Mesendoderm (in vitro differentiated cells): ENCODE data around the gene LRRTM4.
A peak's percentile ranks its signal among the peaks of the same experiment; 100 is the strongest.

Experiments
- DNase-seq: peaks from one replicate; pipeline ENCODE4 v3.0.0; 2013
- H2AK5ac ChIP-seq: 2 replicates; pipeline ENCODE4 v1.6.1; 2013; ENCODE audit warnings: low read length, inconsistent platforms
- H2BK120ac ChIP-seq: 2 replicates; pipeline ENCODE4 v1.6.1; 2013; ENCODE audit warnings: low read depth, mild to moderate bottlenecking, low read length, moderate library complexity, mixed read lengths
- H2BK15ac ChIP-seq: replicated peaks from 2 replicates; pipeline ENCODE4 v1.6.1; 2013; ENCODE audit warnings: low read depth, mild to moderate bottlenecking, moderate library complexity
- H2BK5ac ChIP-seq: 2 replicates; pipeline ENCODE4 v1.6.1; 2013; ENCODE audit warnings: low read length, inconsistent platforms
- H3K18ac ChIP-seq: 2 replicates; pipeline ENCODE4 v1.6.1; 2013; ENCODE audit warnings: mild to moderate bottlenecking, low read length, mixed read lengths
- H3K23ac ChIP-seq: one replicate; pipeline ENCODE4 v1.6.1; 2013; ENCODE audit warnings: low read length
- H3K27ac ChIP-seq: 2 replicates; pipeline ENCODE4 v1.5.1; 2013; ENCODE audit warnings: low read depth, mild to moderate bottlenecking, inconsistent platforms, low read length, moderate library complexity
- H3K27me3 ChIP-seq: 2 replicates; pipeline ENCODE4 v1.6.1; 2013; ENCODE audit warnings: low read length, control low read depth, mild to moderate bottlenecking, inconsistent platforms; ENCODE audit not compliant: insufficient read depth, poor library complexity
- H3K36me3 ChIP-seq: 2 replicates; pipeline ENCODE4 v1.6.1; 2013; ENCODE audit warnings: low read length, inconsistent platforms; ENCODE audit not compliant: control insufficient read depth, insufficient read depth
- H3K4ac ChIP-seq: one replicate; pipeline ENCODE4 v1.6.1; 2013; ENCODE audit warnings: low read depth, mild to moderate bottlenecking, low read length, moderate library complexity
- H3K4me1 ChIP-seq: 2 replicates; pipeline ENCODE4 v1.6.1; 2013; ENCODE audit warnings: low read depth, low read length, inconsistent platforms; ENCODE audit not compliant: control insufficient read depth
- H3K4me2 ChIP-seq: 2 replicates; pipeline ENCODE4 v1.6.1; 2013; ENCODE audit warnings: low read length
- H3K4me3 ChIP-seq: 2 replicates; pipeline ENCODE4 v1.5.1; 2013; ENCODE audit warnings: mild to moderate bottlenecking, low read length
- H3K56ac ChIP-seq: one replicate; pipeline ENCODE4 v1.6.1; 2013; ENCODE audit warnings: low read length
- H3K79me1 ChIP-seq: 2 replicates; pipeline ENCODE4 v1.6.1; 2013; ENCODE audit warnings: low read length, inconsistent platforms
- H3K79me2 ChIP-seq: 2 replicates; pipeline ENCODE4 v1.6.1; 2013; ENCODE audit warnings: mild to moderate bottlenecking, low read length; ENCODE audit not compliant: control insufficient read depth, insufficient read depth
- H3K9ac ChIP-seq: 2 replicates; pipeline ENCODE4 v1.6.1; 2013; ENCODE audit warnings: low read length, inconsistent platforms
- H4K5ac ChIP-seq: one replicate; pipeline ENCODE4 v1.6.1; 2013; ENCODE audit warnings: low read length
- H4K8ac ChIP-seq: one replicate; pipeline ENCODE4 v1.6.1; 2013; ENCODE audit warnings: low read depth, mild to moderate bottlenecking, control low read depth, low read length, moderate library complexity
- WGBS: extraction: QIAGEN DNeasy Blood & Tissue Kit; methylation state at CpG from one replicate; pipeline ENCODE4 v1.1.7; 2013; ENCODE audit warnings: low lambda C conversion rate, missing lambda C conversion rate; ENCODE audit not compliant: insufficient coverage; ENCODE audit errors: extremely low coverage; 5-methylcytosine and 5-hydroxymethylcytosine counted together

LRRTM4 gene

DNA sequence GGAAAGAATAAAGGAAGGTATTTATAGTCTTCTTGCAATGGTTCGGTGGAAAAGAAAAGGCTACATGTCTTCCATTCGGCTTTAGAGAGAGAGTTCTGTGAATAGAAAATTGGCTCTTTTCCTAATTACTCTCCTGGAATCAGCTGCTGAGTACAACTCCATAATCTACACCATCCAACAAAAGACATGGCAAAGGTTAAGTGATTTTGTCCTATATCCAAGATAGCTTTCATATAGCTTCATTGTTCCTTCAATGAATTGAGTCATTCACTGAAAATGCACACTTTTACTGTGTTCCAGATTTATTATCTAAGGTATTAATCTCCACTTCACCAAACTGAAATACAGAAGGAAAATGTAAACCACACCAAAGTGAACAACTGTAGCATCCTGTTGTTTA lies 514.5 kb downstream of the LRRTM4 start:
- H3K23ac ChIP-seq = no peak overlapping the region
- no peaks in the 10 kb centered on the region for H3K36me3 ChIP-seq
- H3K79me1 ChIP-seq = no peaks in the 10 kb centered on the region
- no peak overlapping the region for H3K4me3 ChIP-seq
- H3K18ac ChIP-seq = no peak overlapping the region
- H3K27ac ChIP-seq = no peak overlapping the region
- no peak overlapping the region for H3K4me2 ChIP-seq
- H3K56ac ChIP-seq = no peak overlapping the region
- H4K5ac ChIP-seq = no peak overlapping the region
- no peak overlapping the region for H2BK5ac ChIP-seq
- H2AK5ac ChIP-seq = no peak overlapping the region
- DNase-seq = no peak
- H3K79me2 ChIP-seq = no peaks in the 10 kb centered on the region
- no peak overlapping the region for H2BK120ac ChIP-seq
- peaks cover 2% of the 10 kb centered on the region for H3K4me1 ChIP-seq
- no peak overlapping the region for H2BK15ac ChIP-seq
- H4K8ac ChIP-seq = no peak overlapping the region
- H3K27me3 ChIP-seq = no peaks in the 10 kb centered on the region
- no peak overlapping the region for H3K4ac ChIP-seq
- WGBS = no CpG with 5 or more reads among the region's 2 CpGs
- no peak overlapping the region for H3K9ac ChIP-seq

GRCh38 chr2:77005522-77005921 lies 516.7 kb downstream of the LRRTM4 start:
- Histone ChIP-seq H3K4me2 (no peak overlapping the region), H3K79me1 (no peaks in the 10 kb centered on the region), H4K5ac (no peak overlapping the region), H3K36me3 (no peaks in the 10 kb centered on the region), H3K4ac (no peak overlapping the region), H3K9ac (no peak overlapping the region), H3K56ac (no peak overlapping the region), H2BK120ac (peak overlapping the region; percentile 36), H3K79me2 (no peaks in the 10 kb centered on the region), H3K4me1 (peaks cover 2% of the 10 kb centered on the region), H2BK5ac (no peak overlapping the region), H2AK5ac (no peak overlapping the region), H3K23ac (no peak overlapping the region), H3K27me3 (no peaks in the 10 kb centered on the region), H3K18ac (no peak overlapping the region), H3K4me3 (no peak overlapping the region), H2BK15ac (no peak overlapping the region), H4K8ac (no peak overlapping the region), H3K27ac (no peak overlapping the region)
- no peak for DNase-seq
- WGBS = no CpG with 5 or more reads among the region's 2 CpGs

- H2BK120ac ChIP-seq = no peak overlapping the region
- DNase-seq = no peak
- H3K79me2 ChIP-seq = no peaks in the 10 kb centered on the region
- H2AK5ac ChIP-seq = no peak overlapping the region
- no peaks in the 10 kb centered on the region for H3K36me3 ChIP-seq
- H4K5ac ChIP-seq = no peak overlapping the region
- H3K9ac ChIP-seq = no peak overlapping the region
- no peak overlapping the region for H3K56ac ChIP-seq
- H3K23ac ChIP-seq = no peak overlapping the region
- H4K8ac ChIP-seq = no peak overlapping the region
- no peak overlapping the region for H2BK5ac ChIP-seq
- H3K4me1 ChIP-seq = peaks cover 2% of the 10 kb centered on the region
- WGBS = 100% methylated on average over 1 of the region's 1 CpG
- H2BK15ac ChIP-seq = no peak overlapping the region
- H3K18ac ChIP-seq = no peak overlapping the region
- H3K4me3 ChIP-seq = no peak overlapping the region
- no peak overlapping the region for H3K27ac ChIP-seq
- no peaks in the 10 kb centered on the region for H3K79me1 ChIP-seq
- H3K4me2 ChIP-seq = no peak overlapping the region
- no peak overlapping the region for H3K4ac ChIP-seq
- H3K27me3 ChIP-seq = no peaks in the 10 kb centered on the region
Measured at GRCh38 chr2:77001895-77002294, 520.3 kb downstream of the LRRTM4 start.

- no peak overlapping the region for H2BK120ac ChIP-seq
- H3K27ac ChIP-seq = no peak overlapping the region
- no peak overlapping the region for H4K8ac ChIP-seq
- H3K18ac ChIP-seq = no peak overlapping the region
- no peak for DNase-seq
- no peak overlapping the region for H3K4me2 ChIP-seq
- H3K36me3 ChIP-seq = no peaks in the 10 kb centered on the region
- no peaks in the 10 kb centered on the region for H3K79me2 ChIP-seq
- no peaks in the 10 kb centered on the region for H3K27me3 ChIP-seq
- no peaks in the 10 kb centered on the region for H3K4me1 ChIP-seq
- 100% methylated on average over 2 of the region's 3 CpGs for WGBS
- H2BK15ac ChIP-seq = no peak overlapping the region
- no peak overlapping the region for H2AK5ac ChIP-seq
- no peak overlapping the region for H3K23ac ChIP-seq
- no peak overlapping the region for H4K5ac ChIP-seq
- H3K79me1 ChIP-seq = no peaks in the 10 kb centered on the region
- no peak overlapping the region for H3K4ac ChIP-seq
- no peak overlapping the region for H3K56ac ChIP-seq
- no peak overlapping the region for H3K9ac ChIP-seq
- no peak overlapping the region for H2BK5ac ChIP-seq
- H3K4me3 ChIP-seq = no peak overlapping the region
Measured at GRCh38 chr2:76998704-76999103, 523.5 kb downstream of the LRRTM4 start.

- no peak overlapping the region for H3K4me2 ChIP-seq
- no peaks in the 10 kb centered on the region for H3K79me2 ChIP-seq
- H3K4me3 ChIP-seq = no peak overlapping the region
- no peak overlapping the region for H3K4ac ChIP-seq
- no peak overlapping the region for H4K8ac ChIP-seq
- H3K27ac ChIP-seq = no peak overlapping the region
- H3K18ac ChIP-seq = no peak overlapping the region
- H3K36me3 ChIP-seq = no peaks in the 10 kb centered on the region
- H3K9ac ChIP-seq = no peak overlapping the region
- no peaks in the 10 kb centered on the region for H3K4me1 ChIP-seq
- H2AK5ac ChIP-seq = no peak overlapping the region
- H2BK15ac ChIP-seq = no peak overlapping the region
- no peak overlapping the region for H2BK120ac ChIP-seq
- no peaks in the 10 kb centered on the region for H3K27me3 ChIP-seq
- no peak overlapping the region for H4K5ac ChIP-seq
- no peaks in the 10 kb centered on the region for H3K79me1 ChIP-seq
- H3K56ac ChIP-seq = no peak overlapping the region
- H3K23ac ChIP-seq = no peak overlapping the region
- H2BK5ac ChIP-seq = no peak overlapping the region
- no peak for DNase-seq
Measured at GRCh38 chr2:76998152-76998551, 524.0 kb downstream of the LRRTM4 start.

DNA sequence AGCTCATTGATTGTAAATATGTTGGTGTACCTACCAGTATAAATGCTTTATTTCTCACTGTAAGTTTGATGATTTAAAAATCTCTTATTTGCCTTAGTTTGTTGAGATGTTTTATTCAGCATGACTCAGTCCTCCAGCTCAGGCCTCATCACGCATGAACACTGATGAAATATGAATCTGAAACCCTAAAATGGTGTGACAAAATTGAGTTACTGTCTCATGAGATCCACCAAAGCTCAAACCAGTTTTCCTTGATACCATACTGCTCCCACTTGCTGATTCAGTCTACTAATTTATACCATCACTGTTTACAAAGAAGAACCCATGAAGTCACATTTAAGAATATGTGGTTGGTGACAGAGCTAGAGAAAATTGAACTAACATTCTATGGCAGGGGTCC lies 524.9 kb downstream of the LRRTM4 start:
- Histone ChIP-seq H2BK15ac (no peak overlapping the region), H3K4me3 (no peak overlapping the region), H2AK5ac (no peak overlapping the region), H3K23ac (no peak overlapping the region), H3K27ac (no peak overlapping the region), H4K8ac (no peak overlapping the region), H3K9ac (no peak overlapping the region), H3K18ac (no peak overlapping the region), H2BK5ac (no peak overlapping the region), H3K79me2 (no peaks in the 10 kb centered on the region), H3K4me1 (no peaks in the 10 kb centered on the region), H3K27me3 (no peaks in the 10 kb centered on the region), H3K4me2 (no peak overlapping the region), H4K5ac (no peak overlapping the region), H3K36me3 (no peaks in the 10 kb centered on the region), H2BK120ac (no peak overlapping the region), H3K4ac (no peak overlapping the region), H3K79me1 (no peaks in the 10 kb centered on the region), H3K56ac (no peak overlapping the region)
- DNase-seq = no peak
- WGBS = no CpG with 5 or more reads among the region's 1 CpG
